BLaER1 treated with 17β-estradiol and CSF1 and Interleukin-3, amounts not matched to agents 10 nM and 100 nM (cell line): ENCODE data around the gene CXCL8.

ENCODE experiments used
- H3K27ac ChIP-seq, 11 experiments: shearing (Covaris generic); formaldehyde crosslinking; 2 replicates each; pipeline ENCODE4 v1.8.1; 2022
- H3K27me3 ChIP-seq, 11 experiments: shearing (Covaris generic); formaldehyde crosslinking; 2 replicates each; pipeline ENCODE4 v1.8.1; 2022
- H3K36me3 ChIP-seq, 11 experiments: shearing (Covaris generic); formaldehyde crosslinking; 2 replicates each; pipeline ENCODE4 v1.8.1; 2022
- H3K4me1 ChIP-seq, 10 experiments: shearing (Covaris generic); formaldehyde crosslinking; 2 replicates each; pipeline ENCODE4 v1.8.1; 2022
- H3K4me2 ChIP-seq, 11 experiments: shearing (Covaris generic); formaldehyde crosslinking; 2 replicates each; pipeline ENCODE4 v1.8.1; 2022
- H3K4me3 ChIP-seq, 10 experiments: shearing (Covaris generic); formaldehyde crosslinking; 2 replicates each; pipeline ENCODE4 v1.8.1; 2022
- H3K9ac ChIP-seq, 11 experiments: shearing (Covaris generic); formaldehyde crosslinking; 2 replicates each; pipeline ENCODE4 v1.8.1; 2022
- H3K9me3 ChIP-seq, 11 experiments: shearing (Covaris generic); formaldehyde crosslinking; replicated peaks in 1 of 11; 2 replicates each; pipeline ENCODE4 v1.8.1; 2022
- H4K20me1 ChIP-seq, 11 experiments: shearing (Covaris generic); formaldehyde crosslinking; 2 replicates each; pipeline ENCODE4 v1.8.1; 2022
- Cebpa-rat ChIP-seq, 11 experiments: shearing (Covaris generic); IDR thresholded peaks; 2 replicates each; pipeline ENCODE4 v1.8.1; 2022

The CXCL8 gene

DNA sequence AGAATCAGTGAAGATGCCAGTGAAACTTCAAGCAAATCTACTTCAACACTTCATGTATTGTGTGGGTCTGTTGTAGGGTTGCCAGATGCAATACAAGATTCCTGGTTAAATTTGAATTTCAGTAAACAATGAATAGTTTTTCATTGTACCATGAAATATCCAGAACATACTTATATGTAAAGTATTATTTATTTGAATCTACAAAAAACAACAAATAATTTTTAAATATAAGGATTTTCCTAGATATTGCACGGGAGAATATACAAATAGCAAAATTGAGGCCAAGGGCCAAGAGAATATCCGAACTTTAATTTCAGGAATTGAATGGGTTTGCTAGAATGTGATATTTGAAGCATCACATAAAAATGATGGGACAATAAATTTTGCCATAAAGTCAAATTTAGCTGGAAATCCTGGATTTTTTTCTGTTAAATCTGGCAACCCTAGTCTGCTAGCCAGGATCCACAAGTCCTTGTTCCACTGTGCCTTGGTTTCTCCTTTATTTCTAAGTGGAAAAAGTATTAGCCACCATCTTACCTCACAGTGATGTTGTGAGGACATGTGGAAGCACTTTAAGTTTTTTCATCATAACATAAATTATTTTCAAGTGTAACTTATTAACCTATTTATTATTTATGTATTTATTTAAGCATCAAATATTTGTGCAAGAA is 2.3 kb downstream of the CXCL8 start:
- Histone ChIP-seq H3K36me3 (peaks cover 0 to 18% (median 0%) of the 10 kb centered on the region in 11 experiments; a peak in 4 of 22 replicates), H4K20me1 (no peaks in the 10 kb centered on the region), H3K27ac (peak overlapping the region in 4 of 11 experiments; percentile 80 to 95 (median 90); a peak in 8 of 22 replicates), H3K4me2 (peak overlapping the region in 3 of 11 experiments; percentile 46 to 82 (median 78); a peak in 4 of 22 replicates), H3K4me1 (peaks cover 16 to 29% (median 24%) of the 10 kb centered on the region in 10 experiments), H3K27me3 (no peaks in the 10 kb centered on the region), H3K9ac (peak overlapping the region in 3 of 11 experiments; percentile 77 to 90 (median 86); a peak in 7 of 22 replicates), H3K9me3 (peaks cover 0 to 9% (median 3%) of the 10 kb centered on the region in 11 experiments; a peak in 4 of 22 replicates), H3K4me3 (peak overlapping the region in 4 of 10 experiments; percentile 57 to 66 (median 64); a peak in 7 of 20 replicates)
- no peak for TF ChIP-seq Cebpa-rat (IDR thresholded peaks at IDR 0.05)

DNA sequence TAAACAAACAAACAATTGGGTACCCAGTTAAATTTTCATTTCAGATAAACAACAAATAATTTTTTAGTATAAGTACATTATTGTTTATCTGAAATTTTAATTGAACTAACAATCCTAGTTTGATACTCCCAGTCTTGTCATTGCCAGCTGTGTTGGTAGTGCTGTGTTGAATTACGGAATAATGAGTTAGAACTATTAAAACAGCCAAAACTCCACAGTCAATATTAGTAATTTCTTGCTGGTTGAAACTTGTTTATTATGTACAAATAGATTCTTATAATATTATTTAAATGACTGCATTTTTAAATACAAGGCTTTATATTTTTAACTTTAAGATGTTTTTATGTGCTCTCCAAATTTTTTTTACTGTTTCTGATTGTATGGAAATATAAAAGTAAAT is 2.9 kb downstream of the CXCL8 start:
- H3K27ac ChIP-seq = peak overlapping the region in 3 of 11 experiments; percentile 51 to 95 (median 89); a peak in 3 of 22 replicates

DNA sequence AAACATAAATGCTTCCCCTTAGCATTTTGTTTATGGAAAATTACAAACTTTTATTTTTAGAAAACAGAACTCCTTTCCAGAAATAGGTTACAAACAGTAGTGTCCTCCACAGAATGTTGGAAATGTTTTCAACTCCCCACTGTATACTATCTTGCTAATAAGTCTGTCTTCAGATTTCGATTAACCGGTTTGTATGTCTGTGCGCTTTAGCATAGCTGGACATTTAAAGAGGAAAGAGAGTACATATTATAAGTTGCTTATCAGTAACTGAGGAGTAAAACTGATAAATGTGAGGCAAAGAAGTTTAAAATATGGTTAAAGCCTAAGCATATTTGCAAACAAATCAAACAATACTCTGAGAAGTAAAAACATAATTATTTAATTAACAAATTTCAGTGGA is 3.4 kb downstream of the CXCL8 start:
- peak overlapping the region in 1 of 10 experiments; percentile 35; a peak in 1 of 20 replicates for H3K4me3 ChIP-seq
- peaks cover 0 to 18% (median 0%) of the 10 kb centered on the region in 11 experiments; a peak in 4 of 22 replicates for H3K36me3 ChIP-seq
- H3K4me2 ChIP-seq = 0 out of 22 replicates have a peak overlapping the region, but pooled peaks of 1 of the 11 experiments have one; percentile 27
- peak overlapping the region in 2 of 11 experiments; percentile 20 to 41; a peak in 2 of 22 replicates for H3K9ac ChIP-seq
- TF ChIP-seq Cebpa-rat (IDR thresholded peaks at IDR 0.05) = no peak
- no peaks in the 10 kb centered on the region for H4K20me1 ChIP-seq
- H3K4me1 ChIP-seq = peaks cover 13 to 29% (median 21%) of the 10 kb centered on the region in 10 experiments
- peak overlapping the region in 3 of 11 experiments; percentile 29 to 65 (median 45); a peak in 4 of 22 replicates for H3K27ac ChIP-seq
- peaks cover 0 to 4% (median 0%) of the 10 kb centered on the region in 11 experiments; a peak in 3 of 22 replicates for H3K9me3 ChIP-seq
- no peaks in the 10 kb centered on the region for H3K27me3 ChIP-seq

More for the DNA sequence above, 2.9 kb downstream of the CXCL8 start:
- Histone ChIP-seq H3K9me3 (peaks cover 0 to 4% (median 0%) of the 10 kb centered on the region in 11 experiments; a peak in 3 of 22 replicates), H3K4me1 (peaks cover 16 to 29% (median 21%) of the 10 kb centered on the region in 10 experiments), H4K20me1 (no peaks in the 10 kb centered on the region), H3K4me3 (peak overlapping the region in 2 of 10 experiments; percentile 57 to 66; a peak in 2 of 20 replicates), H3K36me3 (peaks cover 0 to 18% (median 0%) of the 10 kb centered on the region in 11 experiments; a peak in 4 of 22 replicates), H3K27me3 (no peaks in the 10 kb centered on the region), H3K4me2 (no peak overlapping the region; a peak in 1 of 22 replicates), H3K9ac (no peak overlapping the region)
- no peak for TF ChIP-seq Cebpa-rat (IDR thresholded peaks at IDR 0.05)

DNA sequence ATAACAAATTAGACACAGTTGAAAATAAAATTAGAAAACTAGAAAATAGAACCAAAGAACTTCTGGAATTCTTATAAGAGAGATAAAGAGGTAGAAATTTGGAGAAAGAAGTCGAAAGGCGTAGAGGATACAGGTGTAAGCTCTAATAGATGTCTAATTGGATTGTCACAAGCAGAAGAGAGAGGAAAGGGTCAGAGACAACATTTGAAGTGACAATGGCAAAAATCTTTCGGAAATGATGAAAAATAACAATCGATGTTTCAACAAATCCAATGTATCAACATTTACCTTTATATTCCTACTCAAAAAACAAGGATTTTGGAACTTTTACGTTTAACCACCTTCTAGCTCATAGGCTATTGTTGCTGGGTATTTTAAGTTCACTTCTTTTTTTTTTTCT is 3.8 kb downstream of the CXCL8 start:
- H4K20me1 ChIP-seq = no peaks in the 10 kb centered on the region
- peaks cover 9 to 26% (median 19%) of the 10 kb centered on the region in 10 experiments for H3K4me1 ChIP-seq
- peak overlapping the region in 2 of 11 experiments; percentile 20 to 41; a peak in 2 of 22 replicates for H3K9ac ChIP-seq
- H3K9me3 ChIP-seq = peaks cover 0 to 4% (median 0%) of the 10 kb centered on the region in 11 experiments; a peak in 3 of 22 replicates
- no peak overlapping the region for H3K4me2 ChIP-seq
- no peaks in the 10 kb centered on the region for H3K27me3 ChIP-seq
- peaks cover 0 to 18% (median 0%) of the 10 kb centered on the region in 11 experiments; a peak in 4 of 22 replicates for H3K36me3 ChIP-seq
- H3K4me3 ChIP-seq = peak overlapping the region in 2 of 10 experiments; percentile 3 to 35; a peak in 1 of 20 replicates
- TF ChIP-seq Cebpa-rat (IDR thresholded peaks at IDR 0.05) = no peak
- H3K27ac ChIP-seq = peak overlapping the region in 3 of 11 experiments; percentile 29 to 65 (median 45); a peak in 3 of 22 replicates

DNA sequence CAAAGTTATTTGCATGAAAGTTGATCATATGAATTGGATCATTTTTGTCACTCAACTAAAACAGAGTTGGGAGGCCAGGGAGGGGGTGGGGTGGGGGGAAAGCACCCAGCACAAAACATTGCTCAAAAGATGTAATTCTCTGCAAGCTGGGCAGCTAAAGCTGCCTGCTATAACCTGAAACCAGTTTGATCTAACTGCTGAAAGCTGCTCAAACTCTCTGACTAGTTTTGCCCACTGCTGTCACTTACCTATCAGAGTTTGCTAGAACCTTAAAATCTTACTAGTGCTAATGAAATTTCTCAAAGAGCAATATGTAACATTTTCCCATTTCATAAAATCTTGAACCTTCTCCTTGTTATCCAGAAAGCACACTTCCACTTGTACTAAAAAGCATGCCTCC is 10.4 kb downstream of the CXCL8 start:
- no peak for TF ChIP-seq Cebpa-rat (IDR thresholded peaks at IDR 0.05)
- no peaks in the 10 kb centered on the region for H3K27me3 ChIP-seq
- H3K27ac ChIP-seq = 0 out of 22 replicates have a peak overlapping the region, but pooled peaks of 1 of the 11 experiments have one; percentile 17
- peak overlapping the region in 2 of 11 experiments; percentile 2 to 49; a peak in 3 of 22 replicates for H3K4me2 ChIP-seq
- H3K9ac ChIP-seq = no peak overlapping the region
- H4K20me1 ChIP-seq = no peaks in the 10 kb centered on the region
- H3K36me3 ChIP-seq = no peaks in the 10 kb centered on the region
- H3K9me3 ChIP-seq = no peaks in the 10 kb centered on the region
- peaks cover 0 to 22% (median 0%) of the 10 kb centered on the region in 10 experiments; a peak in 3 of 20 replicates for H3K4me1 ChIP-seq
- no peak overlapping the region for H3K4me3 ChIP-seq

DNA sequence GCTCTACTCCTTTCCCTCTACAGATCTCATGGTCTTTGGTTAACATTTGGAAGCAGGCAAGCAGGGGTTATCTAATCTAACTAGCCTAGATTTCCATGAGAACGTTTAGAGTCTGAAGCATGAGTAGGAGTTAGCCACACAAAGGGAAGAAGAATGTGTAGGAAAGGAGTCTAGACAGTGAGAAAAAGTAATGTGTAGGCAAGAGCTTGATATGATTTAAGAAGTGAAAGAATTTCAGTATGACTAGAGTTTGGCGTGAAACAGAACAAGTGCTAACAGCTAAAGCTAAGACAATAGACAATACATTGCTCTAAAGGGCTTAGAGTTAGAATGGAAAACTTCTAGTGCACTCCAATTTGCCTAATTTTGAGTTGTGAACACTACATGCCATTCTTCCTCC is 10.8 kb downstream of the CXCL8 start:
- Histone ChIP-seq H3K4me2 (peak overlapping the region in 2 of 11 experiments; percentile 2 to 49; a peak in 4 of 22 replicates), H3K4me3 (no peak overlapping the region)
- TF ChIP-seq Cebpa-rat (IDR thresholded peaks at IDR 0.05) = no peak

DNA sequence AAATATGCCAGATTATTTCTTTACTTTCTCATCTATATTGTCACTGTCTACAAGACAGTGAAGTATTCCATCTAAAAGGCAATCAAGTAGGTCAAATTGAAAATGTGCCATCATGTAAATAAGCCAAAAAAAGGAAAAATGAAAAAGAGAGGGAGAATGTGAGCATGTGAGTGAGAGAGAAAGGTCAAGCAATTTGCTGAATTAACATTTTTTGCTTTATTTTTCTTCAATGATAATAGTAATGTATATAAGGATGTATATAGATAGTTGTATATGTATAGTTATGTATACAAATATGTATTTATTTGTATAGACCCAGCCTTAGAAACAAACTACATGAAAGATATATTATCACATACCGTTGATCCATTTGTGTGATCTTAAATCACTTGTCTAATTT is 11.5 kb downstream of the CXCL8 start:
- Histone ChIP-seq H4K20me1 (no peaks in the 10 kb centered on the region), H3K9me3 (no peaks in the 10 kb centered on the region), H3K4me1 (peaks cover 0 to 22% (median 0%) of the 10 kb centered on the region in 10 experiments; a peak in 3 of 20 replicates), H3K27me3 (no peaks in the 10 kb centered on the region), H3K4me3 (no peak overlapping the region), H3K27ac (no peak overlapping the region), H3K4me2 (no peak overlapping the region; a peak in 1 of 22 replicates), H3K36me3 (no peaks in the 10 kb centered on the region), H3K9ac (no peak overlapping the region)
- TF ChIP-seq Cebpa-rat (IDR thresholded peaks at IDR 0.05) = no peak

More for the DNA sequence above, 10.8 kb downstream of the CXCL8 start:
- H4K20me1 ChIP-seq = no peaks in the 10 kb centered on the region
- 0 out of 22 replicates have a peak overlapping the region, but pooled peaks of 1 of the 11 experiments have one; percentile 17 for H3K27ac ChIP-seq
- H3K9me3 ChIP-seq = no peaks in the 10 kb centered on the region
- H3K4me1 ChIP-seq = peaks cover 0 to 22% (median 0%) of the 10 kb centered on the region in 10 experiments; a peak in 3 of 20 replicates
- no peaks in the 10 kb centered on the region for H3K27me3 ChIP-seq
- H3K36me3 ChIP-seq = no peaks in the 10 kb centered on the region
- H3K9ac ChIP-seq = no peak overlapping the region

DNA sequence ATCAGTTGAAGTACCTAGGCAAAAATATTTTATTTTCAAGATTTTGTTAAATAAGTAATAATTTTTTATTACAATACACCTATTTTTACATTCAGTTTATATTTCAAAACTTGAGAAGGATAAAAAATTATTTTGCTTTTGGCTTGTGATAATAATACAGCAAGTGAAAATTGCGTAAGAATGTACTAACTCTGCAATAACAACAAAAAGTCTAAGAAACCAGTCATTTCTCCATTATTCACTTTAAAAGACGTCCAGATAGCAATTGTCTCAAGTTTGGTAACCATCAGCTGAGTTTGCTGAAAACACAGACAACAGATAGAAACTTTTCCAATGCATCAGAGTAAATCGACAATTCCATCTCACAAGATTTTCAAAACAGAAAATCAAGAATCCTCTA is 12.1 kb downstream of the CXCL8 start:
- no peak overlapping the region for H3K9ac ChIP-seq
- H3K4me2 ChIP-seq = peak overlapping the region in 2 of 11 experiments; percentile 35 to 39; a peak in 2 of 22 replicates
- H3K4me3 ChIP-seq = no peak overlapping the region
- no peaks in the 10 kb centered on the region for H3K27me3 ChIP-seq
- no peaks in the 10 kb centered on the region for H3K36me3 ChIP-seq
- no peak overlapping the region for H3K27ac ChIP-seq
- no peaks in the 10 kb centered on the region for H3K9me3 ChIP-seq
- peaks cover 0 to 22% (median 0%) of the 10 kb centered on the region in 10 experiments; a peak in 3 of 20 replicates for H3K4me1 ChIP-seq
- H4K20me1 ChIP-seq = no peaks in the 10 kb centered on the region
- 0 out of 22 replicates have a peak, but pooled peaks of 1 of the 11 experiments have one; percentile 20 for TF ChIP-seq Cebpa-rat (IDR thresholded peaks at IDR 0.05)
